Measurements from ENCODE around the gene CNGB1.
"Not testable (repeated sequence)": the region's sequence is repeated elsewhere in the genome, so short reads cannot be mapped to it uniquely, and the experiment has no call there.

Gene CNGB1

GRCh38 chr16:57993438-57993837, 22.5 kb upstream of the CNGB1 start:
- H3K4me1 Mint-ChIP-seq = peaks cover 7% of the 10 kb centered on the region
- H3K36me3 Mint-ChIP-seq = peaks cover 7% of the 10 kb centered on the region
- no peaks in the 10 kb centered on the region for H3K9me3 Mint-ChIP-seq
- no peak overlapping the region for H3K4me3 Mint-ChIP-seq
- no peak for DNase-seq (ENCODE audit: low spot score in 2 of 2)
- no peak overlapping the region for H3K27ac Mint-ChIP-seq
- no peaks in the 10 kb centered on the region for H3K27me3 Mint-ChIP-seq
- ATAC-seq (ENCODE audit: low read depth) = no peak

GRCh38 chr16:57992084-57992483, 21.2 kb upstream of the CNGB1 start:
- no peak overlapping the region for H3K4me3 Mint-ChIP-seq

GRCh38 chr16:57991551-57992059, 20.7 kb upstream of the CNGB1 start:
- H3K4me3 Mint-ChIP-seq = no peak overlapping the region
- no peaks in the 10 kb centered on the region for H3K27me3 Mint-ChIP-seq
- H3K9me3 Mint-ChIP-seq = no peaks in the 10 kb centered on the region
- ATAC-seq (ENCODE audit: low read depth) = no peak
- DNase-seq (ENCODE audit: low spot score in 2 of 2) = no peak
- no peak overlapping the region for H3K27ac Mint-ChIP-seq
- peaks cover 3% of the 10 kb centered on the region for H3K36me3 Mint-ChIP-seq
- H3K4me1 Mint-ChIP-seq = peaks cover 7% of the 10 kb centered on the region

More at GRCh38 chr16:57992084-57992483, 21.2 kb upstream of the CNGB1 start:
- DNase-seq (ENCODE audit: low spot score in 2 of 2) = no peak
- Mint-ChIP-seq H3K36me3 (peaks cover 4% of the 10 kb centered on the region), H3K9me3 (no peaks in the 10 kb centered on the region), H3K4me1 (peaks cover 7% of the 10 kb centered on the region), H3K27ac (no peak overlapping the region), H3K27me3 (no peaks in the 10 kb centered on the region)
- ATAC-seq (ENCODE audit: low read depth) = no peak

- Mint-ChIP-seq H3K36me3 (no peaks in the 10 kb centered on the region), H3K4me3 (no peak overlapping the region), H3K9me3 (no peaks in the 10 kb centered on the region), H3K27ac (no peak overlapping the region), H3K4me1 (peaks cover 2% of the 10 kb centered on the region), H3K27me3 (peaks cover 3% of the 10 kb centered on the region)
- ATAC-seq (ENCODE audit: low read depth) (no peak), DNase-seq (ENCODE audit: low spot score in 2 of 2) (no peak)
These were observed 18.0 kb upstream of the CNGB1 start for GRCh38 chr16:57988929-57989328.

- H3K9me3 Mint-ChIP-seq = no peaks in the 10 kb centered on the region
- H3K4me3 Mint-ChIP-seq = no peak overlapping the region
- peaks cover 3% of the 10 kb centered on the region for H3K27me3 Mint-ChIP-seq
- DNase-seq (ENCODE audit: low spot score in 2 of 2) (no peak), ATAC-seq (ENCODE audit: low read depth) (no peak)
- H3K27ac Mint-ChIP-seq = no peak overlapping the region
- H3K4me1 Mint-ChIP-seq = peaks cover 2% of the 10 kb centered on the region
- H3K36me3 Mint-ChIP-seq = no peaks in the 10 kb centered on the region
These were observed 16.7 kb upstream of the CNGB1 start for GRCh38 chr16:57987441-57988177.

- H3K4me3 Mint-ChIP-seq = no peak overlapping the region
- DNase-seq (ENCODE audit: low spot score in 2 of 2) = no peak
- no peaks in the 10 kb centered on the region for H3K4me1 Mint-ChIP-seq
- H3K27ac Mint-ChIP-seq = no peak overlapping the region
- H3K27me3 Mint-ChIP-seq = peaks cover 6% of the 10 kb centered on the region
- no peaks in the 10 kb centered on the region for H3K36me3 Mint-ChIP-seq
- H3K9me3 Mint-ChIP-seq = no peaks in the 10 kb centered on the region
- no peak for ATAC-seq (ENCODE audit: low read depth)
These were observed 15.3 kb upstream of the CNGB1 start for GRCh38 chr16:57986196-57986595.

- Mint-ChIP-seq H3K27me3 (peaks cover 8% of the 10 kb centered on the region), H3K27ac (no peak overlapping the region), H3K4me3 (peak overlapping the region; percentile 86), H3K4me1 (no peaks in the 10 kb centered on the region), H3K9me3 (no peaks in the 10 kb centered on the region), H3K36me3 (no peaks in the 10 kb centered on the region)
- DNase-seq (ENCODE audit: low spot score in 2 of 2) (no peak), ATAC-seq (ENCODE audit: low read depth) (peak; percentile 34)
These were observed 14.6 kb upstream of the CNGB1 start for GRCh38 chr16:57985204-57986181.

GRCh38 chr16:57984443-57985203, 13.7 kb upstream of the CNGB1 start:
- Mint-ChIP-seq H3K9me3 (no peaks in the 10 kb centered on the region), H3K4me3 (peak overlapping the region; percentile 86), H3K27ac (no peak overlapping the region), H3K4me1 (no peaks in the 10 kb centered on the region), H3K27me3 (peaks cover 8% of the 10 kb centered on the region), H3K36me3 (no peaks in the 10 kb centered on the region)
- ATAC-seq (ENCODE audit: low read depth) (peak; percentile 92), DNase-seq (ENCODE audit: low spot score in 2 of 2) (peak; percentile 66 to 81)

- H3K27ac Mint-ChIP-seq = no peak overlapping the region
- DNase-seq (ENCODE audit: low spot score in 2 of 2) = no peak
- H3K9me3 Mint-ChIP-seq = no peaks in the 10 kb centered on the region
- ATAC-seq (ENCODE audit: low read depth) = no peak
- H3K4me1 Mint-ChIP-seq = no peaks in the 10 kb centered on the region
- H3K36me3 Mint-ChIP-seq = no peaks in the 10 kb centered on the region
- peaks cover 10% of the 10 kb centered on the region for H3K27me3 Mint-ChIP-seq
- no peak overlapping the region for H3K4me3 Mint-ChIP-seq
These were observed 11.5 kb upstream of the CNGB1 start for GRCh38 chr16:57982385-57982784.

- Mint-ChIP-seq H3K36me3 (no peaks in the 10 kb centered on the region), H3K9me3 (no peaks in the 10 kb centered on the region), H3K27me3 (peaks cover 10% of the 10 kb centered on the region), H3K4me1 (no peaks in the 10 kb centered on the region), H3K4me3 (no peak overlapping the region), H3K27ac (no peak overlapping the region)
- ATAC-seq (ENCODE audit: low read depth) = no peak
- no peak for DNase-seq (ENCODE audit: low spot score in 2 of 2)
These were observed 10.7 kb upstream of the CNGB1 start for GRCh38 chr16:57981636-57982035.

GRCh38 chr16:57979006-57979585, 8.2 kb upstream of the CNGB1 start:
- Mint-ChIP-seq H3K4me3 (no peak overlapping the region), H3K36me3 (no peaks in the 10 kb centered on the region), H3K27ac (no peak overlapping the region), H3K9me3 (no peaks in the 10 kb centered on the region), H3K4me1 (no peaks in the 10 kb centered on the region), H3K27me3 (peaks cover 12% of the 10 kb centered on the region)
- DNase-seq (ENCODE audit: low spot score in 2 of 2) (no peak), ATAC-seq (ENCODE audit: low read depth) (no peak)

- H3K9me3 Mint-ChIP-seq; DNase-seq (ENCODE audit: low spot score in 2 of 2); H3K36me3 Mint-ChIP-seq; H3K4me1 Mint-ChIP-seq; ATAC-seq (ENCODE audit: low read depth); H3K27ac Mint-ChIP-seq; H3K4me3 Mint-ChIP-seq: not testable (repeated sequence)
- H3K27me3 Mint-ChIP-seq = peaks cover 14% of the 10 kb centered on the region
These were observed 7.1 kb upstream of the CNGB1 start for GRCh38 chr16:57978070-57978465.

GRCh38 chr16:57977418-57978069, 6.6 kb upstream of the CNGB1 start:
- Mint-ChIP-seq H3K36me3 (no peaks in the 10 kb centered on the region), H3K4me3 (no peak overlapping the region), H3K9me3 (no peaks in the 10 kb centered on the region), H3K27ac (no peak overlapping the region), H3K27me3 (peaks cover 14% of the 10 kb centered on the region), H3K4me1 (no peaks in the 10 kb centered on the region)
- DNase-seq (ENCODE audit: low spot score in 2 of 2) = no peak
- ATAC-seq (ENCODE audit: low read depth) = no peak

All from memory B cell (primary cell).